ENCODE data around the gene CD58. TPM values are rescaled to one million over a fixed set of nuclear protein-coding genes. Genes with fewer than 3 reads are reported as not detected.
A peak's percentile ranks its signal among the peaks of the same experiment; 100 is the strongest.

CD58 gene
- total and polyA plus RNA-seq, 4 donors, result 5.1 to 30.2 (median 10.8) TPM

- 27% methylated on average over 4 of the region's 4 CpGs for WGBS
- no peaks in the 10 kb centered on the region for H3K36me3 ChIP-seq (ENCODE audit: control insufficient read depth in 4 of 4, insufficient read depth in 3 of 4, low read depth in 1 of 4, low read length in 3 of 4)
- DNase-seq (ENCODE audit: low spot score), result no peak
- no peak overlapping the region for H3K9ac ChIP-seq (ENCODE audit: low read depth in 1 of 2, low read length in 2 of 2)
- H3K27ac ChIP-seq (ENCODE audit: low read depth in 1 of 2, low read length in 2 of 2), result peak overlapping the region; percentile 73 to 74
- no peak overlapping the region for H3K4me3 ChIP-seq (ENCODE audit: low read depth in 1 of 3, low read length in 3 of 3)
- H3K9me3 ChIP-seq (ENCODE audit: control insufficient read depth in 4 of 4, low read length in 3 of 4), result no peaks in the 10 kb centered on the region
- no peaks in the 10 kb centered on the region for H3K27me3 ChIP-seq (ENCODE audit: control insufficient read depth in 4 of 4, insufficient read depth in 4 of 4, low read length in 3 of 4)
- H3K4me1 ChIP-seq (ENCODE audit: control insufficient read depth in 4 of 4, insufficient read depth in 4 of 4, low read length in 3 of 4), result peaks cover 14 to 66% (median 54%) of the 10 kb centered on the region in 4 donors
- TF ChIP-seq SP1 (IDR thresholded peaks at IDR 0.05) (no peak), TAF1 (conservative IDR thresholded peaks at IDR 0.05) (no peak), FOXA1 (IDR thresholded peaks at IDR 0.05) (no peak), FOXA2 (IDR thresholded peaks at IDR 0.05) (no peak), RAD21 (IDR thresholded peaks at IDR 0.05) (no peak), YY1 (IDR thresholded peaks at IDR 0.05) (no peak), HNF4A (conservative IDR thresholded peaks at IDR 0.05) (no peak), GABPA (IDR thresholded peaks at IDR 0.05 in 1 of 2, conservative IDR thresholded peaks at IDR 0.05 in 1 of 2) (no peak), JUND (IDR thresholded peaks at IDR 0.05) (no peak)
Observed at GRCh38 chr1:116495535-116495934, 75.3 kb downstream of the CD58 start.

DNA sequence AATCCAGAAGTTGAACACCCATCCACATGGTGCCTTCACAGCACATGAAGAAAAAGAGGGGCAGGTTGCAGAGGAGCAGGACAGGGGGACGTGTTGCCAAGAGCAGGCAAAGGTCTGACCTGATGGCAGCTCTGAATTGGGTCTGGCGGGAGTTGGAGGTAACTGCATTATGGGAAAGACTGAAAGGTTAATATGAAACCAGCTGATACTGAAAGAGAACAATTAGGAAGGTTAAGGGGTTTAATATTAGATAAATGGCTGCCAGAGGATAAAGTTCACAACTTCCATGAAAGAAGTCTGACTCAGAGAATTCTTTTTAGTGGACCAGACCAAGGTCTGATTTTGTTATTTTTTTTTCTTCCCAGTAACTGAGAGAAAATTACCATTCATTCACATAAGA lies 76.1 kb downstream of the CD58 start:
- Histone ChIP-seq H3K27me3 (ENCODE audit: control insufficient read depth in 4 of 4, insufficient read depth in 4 of 4, low read length in 3 of 4) (no peaks in the 10 kb centered on the region), H3K9me3 (ENCODE audit: control insufficient read depth in 4 of 4, low read length in 3 of 4) (no peaks in the 10 kb centered on the region), H3K4me3 (ENCODE audit: low read depth in 1 of 3, low read length in 3 of 3) (peak overlapping the region in 2 of 3 donors; percentile 17 to 38), H3K4me1 (ENCODE audit: control insufficient read depth in 4 of 4, insufficient read depth in 4 of 4, low read length in 3 of 4) (peaks cover 14 to 74% (median 55%) of the 10 kb centered on the region in 4 donors), H3K27ac (ENCODE audit: low read depth in 1 of 2, low read length in 2 of 2) (peak overlapping the region; percentile 73 to 83), H3K9ac (ENCODE audit: low read depth in 1 of 2, low read length in 2 of 2) (no peak overlapping the region), H3K36me3 (ENCODE audit: control insufficient read depth in 4 of 4, insufficient read depth in 3 of 4, low read depth in 1 of 4, low read length in 3 of 4) (no peaks in the 10 kb centered on the region)
- DNase-seq (ENCODE audit: low spot score), result no peak
- TF ChIP-seq RXRA (IDR thresholded peaks at IDR 0.05), result peak; percentile 62 to 85
- TF ChIP-seq GABPA (IDR thresholded peaks at IDR 0.05 in 1 of 2, conservative IDR thresholded peaks at IDR 0.05 in 1 of 2), result no peak
- TF ChIP-seq YY1 (IDR thresholded peaks at IDR 0.05), result peak; percentile 91
- TF ChIP-seq NR2F2 (IDR thresholded peaks at IDR 0.05), result peak; percentile 69
- TF ChIP-seq FOXA1 (IDR thresholded peaks at IDR 0.05), result no peak
- TF ChIP-seq EGR1 (IDR thresholded peaks at IDR 0.05; ENCODE audit: low read depth in 2 of 2), result peak in 1 of 2 donors; percentile 46
- TF ChIP-seq TAF1 (conservative IDR thresholded peaks at IDR 0.05), result peak; percentile 78
- TF ChIP-seq MAX (IDR thresholded peaks at IDR 0.05), result peak; percentile 60
- peak; percentile 68 for TF ChIP-seq SP1 (IDR thresholded peaks at IDR 0.05)
- TF ChIP-seq JUND (IDR thresholded peaks at IDR 0.05), result peak in 1 of 2 donors; percentile 72
- TF ChIP-seq HNF4A (conservative IDR thresholded peaks at IDR 0.05), result peak; percentile 75 to 91
- peak; percentile 14 for TF ChIP-seq FOXA2 (IDR thresholded peaks at IDR 0.05)
- peak; percentile 42 to 55 for TF ChIP-seq RAD21 (IDR thresholded peaks at IDR 0.05)
- TF ChIP-seq, protein P1, sequence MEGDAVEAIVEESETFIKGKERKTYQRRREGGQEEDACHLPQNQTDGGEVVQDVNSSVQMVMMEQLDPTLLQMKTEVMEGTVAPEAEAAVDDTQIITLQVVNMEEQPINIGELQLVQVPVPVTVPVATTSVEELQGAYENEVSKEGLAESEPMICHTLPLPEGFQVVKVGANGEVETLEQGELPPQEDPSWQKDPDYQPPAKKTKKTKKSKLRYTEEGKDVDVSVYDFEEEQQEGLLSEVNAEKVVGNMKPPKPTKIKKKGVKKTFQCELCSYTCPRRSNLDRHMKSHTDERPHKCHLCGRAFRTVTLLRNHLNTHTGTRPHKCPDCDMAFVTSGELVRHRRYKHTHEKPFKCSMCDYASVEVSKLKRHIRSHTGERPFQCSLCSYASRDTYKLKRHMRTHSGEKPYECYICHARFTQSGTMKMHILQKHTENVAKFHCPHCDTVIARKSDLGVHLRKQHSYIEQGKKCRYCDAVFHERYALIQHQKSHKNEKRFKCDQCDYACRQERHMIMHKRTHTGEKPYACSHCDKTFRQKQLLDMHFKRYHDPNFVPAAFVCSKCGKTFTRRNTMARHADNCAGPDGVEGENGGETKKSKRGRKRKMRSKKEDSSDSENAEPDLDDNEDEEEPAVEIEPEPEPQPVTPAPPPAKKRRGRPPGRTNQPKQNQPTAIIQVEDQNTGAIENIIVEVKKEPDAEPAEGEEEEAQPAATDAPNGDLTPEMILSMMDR (IDR thresholded peaks at IDR 0.05; ENCODE audit: low read depth, low read length, missing input control), result peak; percentile 25
- TF ChIP-seq REST (IDR thresholded peaks at IDR 0.05), result peak; percentile 72
- TF ChIP-seq, protein P2, sequence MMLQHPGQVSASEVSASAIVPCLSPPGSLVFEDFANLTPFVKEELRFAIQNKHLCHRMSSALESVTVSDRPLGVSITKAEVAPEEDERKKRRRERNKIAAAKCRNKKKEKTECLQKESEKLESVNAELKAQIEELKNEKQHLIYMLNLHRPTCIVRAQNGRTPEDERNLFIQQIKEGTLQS (IDR thresholded peaks at IDR 0.05), result peak; percentile 31
- peak; percentile 63 for TF ChIP-seq ZBTB33 (IDR thresholded peaks at IDR 0.05)
- TF ChIP-seq HNF4G (IDR thresholded peaks at IDR 0.05), result no peak
- 29% methylated on average over 2 of the region's 2 CpGs for WGBS
